HEK293T (cell line): ENCODE measurements around the gene PIK3R1.

Experiments
- CTCF ChIA-PET: fragments of 350-600 bp; formaldehyde crosslinking; extraction: SDS; loops from one replicate; lab custom pipeline; 2021; ENCODE audit warnings: antibody characterized with exemption, inconsistent platforms; lab: Yijun Ruan, JAX
- POLR2A ChIA-PET: fragments of 350-600 bp; formaldehyde crosslinking; extraction: SDS; loops from one replicate; lab custom pipeline; 2020; ENCODE audit warnings: antibody characterized with exemption, inconsistent platforms; lab: Yijun Ruan, JAX
- DNase-seq: peaks from one replicate; pipeline ENCODE4 v3.0.0; 2012; ENCODE audit warnings: mixed read lengths; ENCODE audit errors: extremely low spot score
- ARNT ChIP-seq: fragments of 450-650 bp; IDR thresholded peaks from 2 replicates; pipeline ENCODE4 v1.6.1; 2017; ENCODE audit warnings: mild to moderate bottlenecking
- BHLHE40 ChIP-seq: fragments of 450-650 bp; IDR thresholded peaks from 2 replicates; pipeline ENCODE4 v1.6.1; 2016; ENCODE audit warnings: mild to moderate bottlenecking, moderate library complexity, borderline replicate concordance
- CTBP1 ChIP-seq: fragments of 450-650 bp; IDR thresholded peaks from 2 replicates; pipeline ENCODE4 v1.6.1; 2016; ENCODE audit warnings: borderline replicate concordance
- ELF4 ChIP-seq: fragments of 450-650 bp; IDR thresholded peaks from 2 replicates; pipeline ENCODE4 v1.6.1; 2017; ENCODE audit warnings: antibody characterized with exemption
- FOXA1 ChIP-seq: fragments of 450-650 bp; IDR thresholded peaks from 2 replicates; pipeline ENCODE4 v1.6.1; 2016; ENCODE audit warnings: mild to moderate bottlenecking
- FOXK2 ChIP-seq: fragments of 450-650 bp; IDR thresholded peaks from 2 replicates; pipeline ENCODE4 v1.6.1; 2016; ENCODE audit warnings: mild to moderate bottlenecking
- FOXM1 ChIP-seq: fragments of 450-650 bp; IDR thresholded peaks from 2 replicates; pipeline ENCODE4 v1.6.1; 2017; ENCODE audit warnings: mild to moderate bottlenecking, borderline replicate concordance
- HDGF ChIP-seq: fragments of 450-650 bp; IDR thresholded peaks from 2 replicates; pipeline ENCODE4 v1.6.1; 2017; ENCODE audit warnings: antibody characterized with exemption, borderline replicate concordance
- L3MBTL2 ChIP-seq: fragments of 450-650 bp; conservative IDR thresholded peaks from 2 replicates; pipeline ENCODE4 v1.6.1; 2016; ENCODE audit warnings: mild to moderate bottlenecking
- LEF1 ChIP-seq: fragments of 450-650 bp; IDR thresholded peaks from 2 replicates; pipeline ENCODE4 v1.6.1; 2017; ENCODE audit warnings: mild to moderate bottlenecking, borderline replicate concordance
- NFRKB ChIP-seq: fragments of 450-650 bp; IDR thresholded peaks from 2 replicates; pipeline ENCODE4 v1.6.1; 2016; ENCODE audit warnings: mild to moderate bottlenecking, moderate library complexity
- PKNOX1 ChIP-seq: fragments of 450-650 bp; IDR thresholded peaks from 2 replicates; pipeline ENCODE4 v1.6.1; 2016
- SP1 ChIP-seq: fragments of 450-650 bp; IDR thresholded peaks from 2 replicates; pipeline ENCODE4 v1.6.1; 2017
- SUZ12 ChIP-seq: fragments of 450-650 bp; IDR thresholded peaks from 2 replicates; pipeline ENCODE4 v1.6.1; 2016; ENCODE audit warnings: mild to moderate bottlenecking
- TARDBP ChIP-seq: fragments of 450-650 bp; IDR thresholded peaks from 2 replicates; pipeline ENCODE4 v1.6.1; 2016
- ZNF384 ChIP-seq: fragments of 450-650 bp; IDR thresholded peaks from 2 replicates; pipeline ENCODE4 v1.6.1; 2016

PIK3R1 gene

DNA sequence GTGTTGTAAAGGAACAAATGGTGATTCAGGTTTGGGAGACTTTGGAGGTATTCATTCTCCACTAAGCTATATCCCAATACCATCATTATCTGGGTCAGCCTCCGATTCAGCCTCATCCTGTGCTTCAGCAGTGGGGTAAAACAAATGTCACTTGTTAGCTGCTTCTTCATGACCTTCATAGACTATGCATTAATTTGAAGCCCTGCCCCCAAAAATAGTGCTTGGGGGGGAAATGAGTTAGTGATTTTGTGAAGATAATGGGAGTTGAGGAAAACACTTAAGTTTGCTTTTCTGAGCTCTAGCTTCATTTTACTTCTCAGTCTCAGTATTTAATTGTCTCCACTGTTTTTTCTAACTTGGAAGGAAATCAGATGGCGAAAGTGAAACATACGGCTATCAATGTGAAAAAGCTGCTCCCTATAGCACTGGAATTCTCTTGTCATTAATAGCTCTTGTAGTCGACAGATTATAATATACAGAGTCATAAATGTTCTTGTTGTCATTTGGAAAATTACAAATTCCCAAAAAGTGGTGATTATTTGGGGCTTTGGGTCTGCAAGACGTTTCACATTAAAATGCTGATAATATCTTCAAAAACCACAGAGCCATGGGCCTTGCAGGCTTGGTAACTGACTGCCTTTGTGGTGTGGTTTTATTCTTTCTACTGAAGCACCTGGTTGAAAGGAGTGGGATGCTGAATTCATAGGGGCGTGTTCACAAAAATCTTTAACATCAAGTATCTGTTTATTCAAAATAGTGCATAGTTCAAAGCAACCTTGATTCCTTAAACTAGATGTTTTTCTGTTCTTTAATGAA is 40.0 kb downstream of the PIK3R1 start:
- ChIA-PET CTCF (no interaction called here), POLR2A (no interaction called here)
- DNase-seq = no peak
- TF ChIP-seq ELF4 (no peak), SP1 (no peak), CTBP1 (no peak), FOXA1 (no peak), LEF1 (no peak), TARDBP (no peak), ZNF384 (no peak), PKNOX1 (no peak), BHLHE40 (no peak), SUZ12 (no peak), ARNT (no peak), FOXK2 (no peak)

DNA sequence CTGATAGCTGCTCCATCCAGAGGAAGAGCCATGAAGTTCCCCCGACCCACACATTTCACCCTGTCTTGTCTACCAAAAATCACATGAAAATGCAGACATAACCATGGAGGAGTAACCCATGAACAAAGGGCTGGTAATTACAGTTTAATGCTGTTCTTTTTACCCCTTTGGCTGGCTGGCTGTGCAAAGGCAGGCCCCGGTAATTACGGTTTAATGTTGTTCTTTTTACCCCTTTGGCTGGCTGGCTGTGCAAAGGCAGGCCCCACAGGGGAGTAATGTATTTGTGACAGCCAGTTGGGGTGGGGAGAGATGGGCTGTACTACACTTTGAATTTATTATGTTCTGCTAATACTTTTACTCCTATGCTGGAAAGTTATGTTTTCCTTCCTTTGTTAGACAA is 41.7 kb downstream of the PIK3R1 start:
- no peak for DNase-seq
- CTCF ChIA-PET = interaction anchor here (0.6 kb wide), 1 partner anchor 41 kb away, joined by 3 read pairs; no protein-coding TSS in a partner anchor
- POLR2A ChIA-PET = no interaction called here
- TF ChIP-seq PKNOX1 (no peak), SUZ12 (no peak), NFRKB (no peak), ARNT (no peak), FOXA1 (no peak), CTBP1 (no peak), BHLHE40 (no peak), SP1 (no peak)

- no peak for TF ChIP-seq HDGF
- TF ChIP-seq BHLHE40 = no peak
- TF ChIP-seq FOXA1 = no peak
- no peak for TF ChIP-seq SP1
- TF ChIP-seq SUZ12 = no peak
- TF ChIP-seq CTBP1 = no peak
- TF ChIP-seq FOXK2 = no peak
- no peak for TF ChIP-seq TARDBP
- TF ChIP-seq ELF4 = no peak
- TF ChIP-seq L3MBTL2 = no peak
- TF ChIP-seq LEF1 = no peak
- no peak for TF ChIP-seq ZNF384
- no peak for TF ChIP-seq FOXM1
- no peak for TF ChIP-seq PKNOX1
- TF ChIP-seq NFRKB = no peak
- no peak for TF ChIP-seq ARNT
- ChIA-PET CTCF (no interaction called here), POLR2A (no interaction called here)
- DNase-seq = no peak
These were observed 43.0 kb downstream of the PIK3R1 start for GRCh38 chr5:68258531-68258930.

- POLR2A ChIA-PET = no interaction called here
- CTCF ChIA-PET = no interaction called here
These were observed 44.1 kb downstream of the PIK3R1 start for GRCh38 chr5:68259700-68260099.

GRCh38 chr5:68260467-68260866 is 44.9 kb downstream of the PIK3R1 start:
- ChIA-PET CTCF (no interaction called here), POLR2A (no interaction called here)
- DNase-seq = no peak
- TF ChIP-seq NFRKB (no peak), PKNOX1 (0 out of 2 replicates have a peak, but pooled peaks have one; percentile 14)

More at GRCh38 chr5:68259700-68260099, 44.1 kb downstream of the PIK3R1 start:
- DNase-seq = no peak
- TF ChIP-seq FOXA1 (no peak), BHLHE40 (no peak)

DNA sequence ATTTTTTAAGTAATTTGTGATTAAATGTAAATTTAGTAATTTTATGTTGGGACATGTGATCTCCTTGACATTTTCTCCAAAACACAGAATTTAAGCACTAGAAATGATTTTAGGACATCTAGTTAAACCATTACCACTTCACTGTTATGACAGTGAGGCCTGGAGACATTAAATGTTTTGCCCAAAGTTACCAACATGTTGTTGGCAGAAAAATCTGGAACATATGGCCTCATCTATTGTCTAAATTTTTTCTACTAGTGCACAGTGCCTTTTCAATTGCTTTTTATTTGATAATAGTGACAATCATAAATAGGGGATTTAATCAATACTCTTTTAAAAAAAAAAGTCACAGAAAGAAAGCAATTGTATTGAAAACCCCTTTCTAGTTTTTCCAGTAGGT is 45.6 kb downstream of the PIK3R1 start:
- no peak for DNase-seq
- TF ChIP-seq L3MBTL2 (no peak), FOXA1 (no peak), TARDBP (no peak), PKNOX1 (no peak), ARNT (no peak), NFRKB (no peak), SUZ12 (no peak), HDGF (no peak), BHLHE40 (no peak), ZNF384 (no peak), LEF1 (no peak), FOXK2 (no peak)
- CTCF ChIA-PET = no interaction called here
- POLR2A ChIA-PET = no interaction called here
